HepG2 (cell line): Measurements from ENCODE around the gene OR1F1. TPM values are rescaled to one million over a fixed set of nuclear protein-coding genes. Genes with fewer than 3 reads are reported as not detected.

ENCODE experiments used
- ETV5 ChIP-seq: IDR thresholded peaks from 2 replicates; pipeline ENCODE4 v1.6.1; 2018; ENCODE audit warnings: missing biosample characterization, missing genetic modification reagents, inconsistent platforms, borderline replicate concordance
- FOXP1 ChIP-seq, 2 experiments: fragments of 450-650 bp in 1 of 2; IDR thresholded peaks; 2 replicates each; pipeline ENCODE4 v1.6.1; 2017 to 2018; ENCODE audit warnings: antibody characterized with exemption in 1 of 2
- GATAD2A ChIP-seq: IDR thresholded peaks from 2 replicates; pipeline ENCODE4 v1.6.1; 2016
- GLI4 ChIP-seq: sonication (generic); formaldehyde crosslinking; IDR thresholded peaks from 2 replicates; pipeline ENCODE4 v1.5.1; 2020; ENCODE audit warnings: missing genetic modification reagents, mild to moderate bottlenecking, moderate library complexity, borderline replicate concordance
- HMGA1 ChIP-seq: sonication (generic); formaldehyde crosslinking; conservative IDR thresholded peaks from 2 replicates; pipeline ENCODE4 v1.4.0; 2020; ENCODE audit warnings: missing genetic modification reagents
- RAD51 ChIP-seq: fragments of 450-650 bp; IDR thresholded peaks from 2 replicates; pipeline ENCODE4 v1.6.1; 2016; ENCODE audit warnings: borderline replicate concordance
- RXRA ChIP-seq: sonication (generic); formaldehyde crosslinking; IDR thresholded peaks from 2 replicates; pipeline ENCODE4 v1.5.1; 2020; ENCODE audit warnings: missing genetic modification reagents
- SMARCE1 ChIP-seq: fragments of 450-650 bp; IDR thresholded peaks from 2 replicates; pipeline ENCODE4 v1.6.1; 2017; ENCODE audit warnings: borderline replicate concordance
- TCF12 ChIP-seq, 2 experiments: fragments of 450-650 bp in 1 of 2; sonication (generic) in 1 of 2; formaldehyde crosslinking in 1 of 2; IDR thresholded peaks; 2 replicates each; pipeline versions ENCODE4 v1.6.1 to v1.8.0; 2017 to 2022; ENCODE audit warnings: antibody characterized with exemption in 1 of 2, mild to moderate bottlenecking in 1 of 2, missing genetic modification reagents in 1 of 2, moderate library complexity in 1 of 2
- ZBTB20 ChIP-seq: sonication (generic); formaldehyde crosslinking; IDR thresholded peaks from 2 replicates; pipeline ENCODE4 v1.8.1; 2023; ENCODE audit warnings: missing genetic modification reagents, low read depth, mild to moderate bottlenecking, borderline replicate concordance
- ZFP1 ChIP-seq: IDR thresholded peaks from 2 replicates; pipeline ENCODE4 v1.6.1; 2016
- ZNF317 ChIP-seq: sonication (generic); formaldehyde crosslinking; IDR thresholded peaks from 2 replicates; pipeline ENCODE4 v1.5.0; 2020; ENCODE audit warnings: mild to moderate bottlenecking, missing genetic modification reagents
- ZNF331 ChIP-seq: sonication (generic); formaldehyde crosslinking; IDR thresholded peaks from 2 replicates; pipeline ENCODE4 v1.4.0; 2020; ENCODE audit warnings: missing genetic modification reagents
- polyA plus RNA-seq, 8 experiments: library from polyadenylated mRNA; depleted of rRNA in 3 of 8; stranded (reverse) in 7 of 8; unstranded in 1 of 8; fragments of >200 nt; fragmentation: Illumina TruSeq in 4 of 8; extraction: Trizol in 4 of 8; gene quantifications; 2 replicates each; pipeline versions ENCODE4 v1.2.1 to v1.2.3, GENCODE V29; 2011 to 2016; ENCODE audit warnings: low read depth in 4 of 8, missing spikeins in 1 of 8, mixed read lengths in 1 of 8; ENCODE audit not compliant: insufficient read depth in 1 of 8
- total RNA-seq, 5 experiments: library from RNA; depleted of rRNA; stranded (reverse); fragments of >200 nt; fragmentation: Illumina TruSeq; extraction: Trizol; gene quantifications; 2 replicates each; pipeline ENCODE4 v1.2.3, GENCODE V29; 2016; ENCODE audit warnings: low read depth in 1 of 5
- TF ChIP-seq, protein P1 (sequence below): sonication (generic); formaldehyde crosslinking; IDR thresholded peaks from 2 replicates; pipeline ENCODE4 v1.8.0; 2022; ENCODE audit warnings: missing genetic modification reagents, mild to moderate bottlenecking, inconsistent platforms, borderline replicate concordance

OR1F1 gene
- total and polyA plus RNA-seq, 2 of the 13 experiments (the other 11 are each of a cell fraction or from before 2014, with no cell fraction given), result 0.90 TPM; not detected in 1

DNA sequence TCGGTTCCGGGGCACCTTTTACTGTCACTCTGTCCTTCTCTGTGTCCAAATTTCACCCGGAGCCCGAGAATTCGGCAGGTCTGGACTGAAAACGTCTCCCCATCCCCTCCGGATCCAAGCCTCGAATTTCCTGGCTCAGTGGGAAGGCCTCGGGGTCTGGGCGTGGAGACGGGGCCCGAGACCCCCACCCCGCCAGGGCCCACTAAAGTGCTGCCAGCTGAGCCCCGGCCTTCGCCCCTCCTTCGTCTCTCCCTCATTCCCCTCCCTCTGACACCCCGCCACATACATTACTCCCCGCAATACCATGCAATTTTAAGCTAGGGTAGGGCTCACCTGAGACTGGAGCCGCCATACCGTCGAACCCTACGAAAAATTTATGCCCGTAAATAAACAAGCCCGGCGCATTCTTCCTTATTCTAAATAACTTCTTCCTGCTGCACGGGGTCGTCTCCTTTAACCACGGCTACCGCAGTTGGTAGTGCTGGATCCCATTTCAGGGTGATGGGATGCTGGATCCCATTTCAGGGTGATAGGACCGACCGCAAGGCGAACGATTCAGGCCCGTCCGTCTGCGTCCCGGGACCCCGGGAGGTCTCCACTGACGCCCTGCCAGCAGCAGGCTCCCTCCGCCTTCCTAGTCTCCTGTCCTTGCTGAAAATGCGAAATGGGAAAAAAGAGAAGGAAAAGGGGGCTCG is 4.4 kb upstream of the OR1F1 start (continued):
- TF ChIP-seq ZBTB20 (no peak), TCF12 (IDR thresholded peaks at IDR 0.05) (no peak), TCF12 (CRISPR knock-in tag; IDR thresholded peaks at IDR 0.05) (no peak), GATAD2A (no peak), SMARCE1 (no peak), RXRA (CRISPR knock-in tag) (no peak), ZFP1 (CRISPR knock-in tag) (no peak), ZNF317 (CRISPR knock-in tag) (0 out of 2 replicates have a peak, but pooled peaks have one; percentile 6), RAD51 (no peak), ETV5 (CRISPR knock-in tag) (no peak), GLI4 (CRISPR knock-in tag) (no peak), FOXP1 (IDR thresholded peaks at IDR 0.05) (no peak), FOXP1 (CRISPR knock-in tag; IDR thresholded peaks at IDR 0.05) (no peak), HMGA1 (no peak), ZNF331 (CRISPR knock-in tag) (no peak)
- TF ChIP-seq, protein P1, sequence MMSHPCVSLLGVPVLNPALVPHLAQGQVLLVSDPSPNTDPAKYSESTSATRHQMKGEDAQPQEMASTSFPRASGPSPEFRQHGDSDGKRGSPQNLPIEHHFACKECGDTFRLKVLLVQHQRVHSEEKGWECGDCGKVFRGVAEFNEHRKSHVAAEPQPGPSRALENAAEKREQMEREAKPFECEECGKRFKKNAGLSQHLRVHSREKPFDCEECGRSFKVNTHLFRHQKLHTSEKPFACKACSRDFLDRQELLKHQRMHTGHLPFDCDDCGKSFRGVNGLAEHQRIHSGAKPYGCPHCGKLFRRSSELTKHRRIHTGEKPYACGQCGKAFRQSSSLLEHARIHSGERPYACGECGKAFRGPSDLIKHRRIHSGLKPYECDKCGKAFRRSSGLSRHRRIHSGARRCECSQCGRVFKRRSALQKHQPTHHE (CRISPR knock-in tag), result no peak
